Progenitor cell of endocrine pancreas (in vitro differentiated cells): Measurements from ENCODE around the gene SRRM4. TPM values are rescaled to one million over a fixed set of nuclear protein-coding genes. Genes with fewer than 3 reads are reported as not detected.

ENCODE experiments used
- DNase-seq: peaks from one replicate; pipeline ENCODE4 v3.0.0; 2021; ENCODE audit warnings: low spot score; ENCODE audit not compliant: unreplicated experiment
- H3K27ac Mint-ChIP-seq: 2 replicates; pipeline ENCODE4 v1.8.0; 2021; ENCODE audit warnings: mild to moderate bottlenecking, moderate library complexity, mixed read lengths
- H3K27me3 Mint-ChIP-seq: 2 replicates; pipeline ENCODE4 v1.8.0; 2021; ENCODE audit warnings: mixed read lengths
- H3K36me3 Mint-ChIP-seq: 2 replicates; pipeline ENCODE4 v1.8.0; 2022; ENCODE audit warnings: mixed read lengths; ENCODE audit not compliant: insufficient read depth
- H3K4me1 Mint-ChIP-seq: 2 replicates; pipeline ENCODE4 v1.8.0; 2021; ENCODE audit warnings: low read depth, mixed read lengths
- H3K4me3 Mint-ChIP-seq: 2 replicates; pipeline ENCODE4 v1.8.0; 2021; ENCODE audit warnings: low read depth, mild to moderate bottlenecking, moderate library complexity, mixed read lengths
- H3K9me3 Mint-ChIP-seq: 2 replicates; pipeline ENCODE4 v1.8.0; 2021; ENCODE audit warnings: low read depth, mixed read lengths
- total RNA-seq: library from RNA; stranded (reverse); gene quantifications from 2 replicates; pipeline ENCODE4 v1.2.1, GENCODE V29; 2021
- TF ChIP-seq, protein P1 (sequence below): fragments of 200-600 bp; sonication (generic); IDR thresholded peaks from one replicate; pipeline ENCODE4 v1.5.0; 2021; ENCODE audit warnings: antibody characterized with exemption, mild to moderate bottlenecking; ENCODE audit not compliant: unreplicated experiment

SRRM4 gene
- total RNA-seq, 1 donor from 2014 or later: 2.4 TPM

GRCh38 chr12:119183942-119184695 is 202.8 kb downstream of the SRRM4 start:
- TF ChIP-seq, protein P1, sequence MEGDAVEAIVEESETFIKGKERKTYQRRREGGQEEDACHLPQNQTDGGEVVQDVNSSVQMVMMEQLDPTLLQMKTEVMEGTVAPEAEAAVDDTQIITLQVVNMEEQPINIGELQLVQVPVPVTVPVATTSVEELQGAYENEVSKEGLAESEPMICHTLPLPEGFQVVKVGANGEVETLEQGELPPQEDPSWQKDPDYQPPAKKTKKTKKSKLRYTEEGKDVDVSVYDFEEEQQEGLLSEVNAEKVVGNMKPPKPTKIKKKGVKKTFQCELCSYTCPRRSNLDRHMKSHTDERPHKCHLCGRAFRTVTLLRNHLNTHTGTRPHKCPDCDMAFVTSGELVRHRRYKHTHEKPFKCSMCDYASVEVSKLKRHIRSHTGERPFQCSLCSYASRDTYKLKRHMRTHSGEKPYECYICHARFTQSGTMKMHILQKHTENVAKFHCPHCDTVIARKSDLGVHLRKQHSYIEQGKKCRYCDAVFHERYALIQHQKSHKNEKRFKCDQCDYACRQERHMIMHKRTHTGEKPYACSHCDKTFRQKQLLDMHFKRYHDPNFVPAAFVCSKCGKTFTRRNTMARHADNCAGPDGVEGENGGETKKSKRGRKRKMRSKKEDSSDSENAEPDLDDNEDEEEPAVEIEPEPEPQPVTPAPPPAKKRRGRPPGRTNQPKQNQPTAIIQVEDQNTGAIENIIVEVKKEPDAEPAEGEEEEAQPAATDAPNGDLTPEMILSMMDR: no peak
- peaks cover 43% of the 10 kb centered on the region for H3K4me1 Mint-ChIP-seq
- H3K27me3 Mint-ChIP-seq: no peaks in the 10 kb centered on the region
- H3K4me3 Mint-ChIP-seq: no peak overlapping the region
- H3K9me3 Mint-ChIP-seq: no peaks in the 10 kb centered on the region
- H3K36me3 Mint-ChIP-seq: peaks cover 16% of the 10 kb centered on the region
- no peak overlapping the region for H3K27ac Mint-ChIP-seq
- no peak for DNase-seq

GRCh38 chr12:119195256-119195655 is 213.9 kb downstream of the SRRM4 start:
- Mint-ChIP-seq H3K9me3 (no peaks in the 10 kb centered on the region), H3K36me3 (peaks cover 17% of the 10 kb centered on the region), H3K4me3 (no peak overlapping the region), H3K27ac (no peak overlapping the region), H3K4me1 (peaks cover 15% of the 10 kb centered on the region), H3K27me3 (no peaks in the 10 kb centered on the region)
- TF ChIP-seq, protein P1: no peak
- DNase-seq: no peak

DNA sequence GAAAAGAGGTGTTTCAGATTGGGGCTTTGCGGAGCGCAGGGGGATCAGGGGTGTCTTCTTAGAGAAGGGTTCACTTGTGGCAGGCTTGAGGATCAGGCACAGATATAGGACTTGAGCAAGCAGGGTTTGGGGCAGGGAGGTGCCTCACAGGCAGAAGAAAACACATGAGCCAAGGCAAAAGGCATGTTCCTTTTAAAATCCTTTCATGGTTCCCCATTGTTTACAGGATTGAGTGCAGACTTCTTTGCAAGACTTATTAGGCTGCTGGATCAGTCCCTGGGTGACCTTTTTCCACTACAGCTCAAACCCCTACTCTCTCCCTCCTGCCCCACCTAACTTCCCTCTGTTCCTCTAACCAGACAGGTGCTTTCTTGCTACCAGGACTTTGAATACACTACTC is 217.1 kb downstream of the SRRM4 start:
- no peaks in the 10 kb centered on the region for H3K9me3 Mint-ChIP-seq
- peaks cover 16% of the 10 kb centered on the region for H3K4me1 Mint-ChIP-seq
- no peak overlapping the region for H3K27ac Mint-ChIP-seq
- no peaks in the 10 kb centered on the region for H3K27me3 Mint-ChIP-seq
- no peak overlapping the region for H3K4me3 Mint-ChIP-seq
- H3K36me3 Mint-ChIP-seq: peaks cover 13% of the 10 kb centered on the region
- TF ChIP-seq, protein P1: no peak
- no peak for DNase-seq

GRCh38 chr12:119200601-119201000 is 219.3 kb downstream of the SRRM4 start:
- no peak overlapping the region for H3K4me3 Mint-ChIP-seq
- H3K27ac Mint-ChIP-seq: no peak overlapping the region
- no peak for DNase-seq
- H3K9me3 Mint-ChIP-seq: no peaks in the 10 kb centered on the region
- H3K36me3 Mint-ChIP-seq: peaks cover 1% of the 10 kb centered on the region
- no peaks in the 10 kb centered on the region for H3K27me3 Mint-ChIP-seq
- H3K4me1 Mint-ChIP-seq: peaks cover 16% of the 10 kb centered on the region
- TF ChIP-seq, protein P1: no peak

- Mint-ChIP-seq H3K36me3 (peaks cover 1% of the 10 kb centered on the region), H3K4me1 (peaks cover 16% of the 10 kb centered on the region), H3K9me3 (no peaks in the 10 kb centered on the region), H3K4me3 (no peak overlapping the region), H3K27ac (no peak overlapping the region), H3K27me3 (no peaks in the 10 kb centered on the region)
- TF ChIP-seq, protein P1: no peak
- no peak for DNase-seq
Measured at GRCh38 chr12:119201789-119202543, 220.6 kb downstream of the SRRM4 start.
